Measurements from ENCODE around the gene TMEM138. TPM values are rescaled to one million over a fixed set of nuclear protein-coding genes. Genes with fewer than 3 reads are reported as not detected.
A peak's percentile ranks its signal among the peaks of the same experiment; 100 is the strongest.

Gene TMEM138
- total RNA-seq, 3 donors from 2014 or later, result 35.2 to 38.2 (median 37.8) TPM

- peaks cover 6% of the 10 kb centered on the region for H3K4me1 ChIP-seq (ENCODE audit: low read depth)
- ATAC-seq (no peak), DNase-seq (no peak)
- H3K4me3 ChIP-seq, result no peak overlapping the region
- intact Hi-C loops (cut with DNase I, micrococcal nuclease), result no loop called here
- H3K9me3 ChIP-seq, result no peaks in the 10 kb centered on the region
- no peaks in the 10 kb centered on the region for H3K36me3 ChIP-seq (ENCODE audit: low read depth)
- no peak for TF ChIP-seq CTCF (IDR thresholded peaks at IDR 0.05)
Measured at GRCh38 chr11:61343792-61344745, 18.1 kb upstream of the TMEM138 start.

DNA sequence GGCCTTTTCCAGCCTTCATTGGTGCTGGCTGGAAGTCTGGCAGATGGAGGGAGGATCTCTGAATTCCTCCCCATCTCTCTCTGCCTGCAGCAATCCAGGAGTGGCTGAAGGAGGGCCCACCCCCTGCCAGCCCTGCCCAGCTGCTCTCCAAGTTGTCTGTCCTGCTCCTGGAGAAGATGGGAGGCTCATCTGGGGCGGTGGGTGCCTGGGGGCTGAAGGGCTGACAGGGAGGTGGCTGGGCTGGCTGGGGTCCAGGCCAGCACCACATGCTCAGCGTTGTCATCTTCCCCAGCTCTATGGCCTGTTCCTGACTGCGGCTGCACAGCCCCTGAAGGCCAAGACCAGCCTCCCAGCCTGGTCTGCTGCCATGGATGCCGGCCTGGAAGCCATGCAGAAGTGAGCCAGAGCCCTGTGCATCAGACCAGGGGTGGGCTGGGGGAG lies 17.0 kb upstream of the TMEM138 start:
- ATAC-seq, result no peak
- intact Hi-C loops (cut with DNase I, micrococcal nuclease), result no loop called here
- H3K4me1 ChIP-seq (ENCODE audit: low read depth), result peaks cover 6% of the 10 kb centered on the region
- H3K9me3 ChIP-seq, result no peaks in the 10 kb centered on the region
- H3K36me3 ChIP-seq (ENCODE audit: low read depth), result no peaks in the 10 kb centered on the region
- no peak overlapping the region for H3K4me3 ChIP-seq
- no peak for TF ChIP-seq CTCF (IDR thresholded peaks at IDR 0.05)
- DNase-seq, result no peak

DNA sequence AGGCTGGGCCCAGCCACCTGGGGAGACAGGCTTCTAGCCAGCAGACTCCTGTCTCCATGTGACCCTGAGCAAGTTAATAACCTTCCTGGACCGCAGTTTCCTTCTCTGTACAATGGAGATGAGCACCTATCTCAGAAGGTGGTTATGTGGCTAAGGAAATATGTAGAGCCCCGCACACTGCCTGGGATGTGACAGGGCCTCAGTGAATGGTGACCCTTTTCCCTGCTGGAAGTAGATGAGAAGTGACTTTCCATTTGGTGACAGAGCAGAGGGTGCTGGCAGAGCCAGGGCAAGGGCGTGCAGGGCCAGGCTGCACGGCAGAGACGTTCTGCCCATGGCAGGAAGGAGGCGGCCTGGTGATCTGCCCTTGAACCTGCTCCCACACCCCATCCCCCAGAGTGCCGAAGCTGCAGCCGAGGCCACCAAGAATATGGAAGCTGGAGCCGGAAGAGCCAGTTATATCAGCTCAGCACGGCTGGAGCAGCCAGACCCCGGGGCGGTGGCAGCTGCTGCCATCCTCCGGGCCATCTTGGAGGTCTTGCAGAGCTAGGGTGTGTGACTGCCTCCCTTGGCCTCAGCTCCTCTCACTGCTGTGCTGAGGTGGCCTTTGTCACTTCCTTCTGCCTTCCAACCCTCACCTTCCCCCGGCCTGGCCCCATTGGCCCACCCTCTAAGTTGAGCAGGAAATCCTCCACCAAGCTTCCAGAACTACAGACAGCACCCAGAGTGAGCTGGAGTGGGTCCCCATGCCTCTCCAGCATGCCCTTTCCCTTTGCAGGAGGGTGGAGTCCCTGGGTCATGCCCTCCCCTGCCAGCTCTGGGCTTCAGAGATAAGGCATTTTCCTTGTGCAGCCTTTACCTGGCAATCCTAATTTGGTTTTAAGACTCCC lies 16.0 kb upstream of the TMEM138 start:
- H3K36me3 ChIP-seq (ENCODE audit: low read depth), result no peaks in the 10 kb centered on the region
- no peak overlapping the region for H3K4me3 ChIP-seq
- no peak for TF ChIP-seq CTCF (IDR thresholded peaks at IDR 0.05)
- peak in 1 of 3 donors; percentile 59 for DNase-seq
- peak; percentile 70 for ATAC-seq
- peaks cover 6% of the 10 kb centered on the region for H3K4me1 ChIP-seq (ENCODE audit: low read depth)
- no peaks in the 10 kb centered on the region for H3K9me3 ChIP-seq
- intact Hi-C loops (cut with DNase I, micrococcal nuclease), result no loop called here

DNA sequence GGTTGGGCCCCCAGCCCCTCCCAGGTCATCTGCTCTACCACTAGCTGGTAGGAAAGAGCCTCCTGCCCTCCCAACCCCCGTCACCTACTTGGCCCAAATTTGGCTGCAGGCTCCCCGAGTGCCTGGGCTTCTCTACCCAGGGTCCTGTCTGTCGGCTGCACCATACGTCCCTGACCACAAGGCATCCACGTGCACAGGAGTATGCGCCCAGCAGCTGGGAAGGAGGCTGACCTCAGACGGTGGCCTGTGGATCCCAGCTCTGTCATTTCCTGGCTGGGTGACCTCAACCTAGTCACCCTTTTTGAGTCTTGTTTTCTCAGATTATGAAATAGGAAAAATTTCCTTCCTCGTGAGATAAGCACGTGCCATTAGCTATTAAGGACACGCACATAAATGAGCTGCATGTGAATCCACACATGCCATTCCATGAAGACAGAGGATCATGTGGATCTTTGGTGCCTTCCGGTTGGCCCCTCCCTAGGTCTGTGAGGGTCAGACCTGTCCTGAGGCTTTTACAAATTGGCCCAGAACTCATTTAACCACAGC lies 14.2 kb upstream of the TMEM138 start:
- Histone ChIP-seq H3K36me3 (ENCODE audit: low read depth) (peaks cover 6% of the 10 kb centered on the region), H3K4me3 (no peak overlapping the region), H3K4me1 (ENCODE audit: low read depth) (peaks cover 6% of the 10 kb centered on the region), H3K9me3 (no peaks in the 10 kb centered on the region)
- DNase-seq (no peak), ATAC-seq (no peak)
- no peak for TF ChIP-seq CTCF (IDR thresholded peaks at IDR 0.05)
- intact Hi-C loops (cut with DNase I, micrococcal nuclease), result no loop called here

- intact Hi-C loops (cut with DNase I, micrococcal nuclease), result no loop called here
- Histone ChIP-seq H3K36me3 (ENCODE audit: low read depth) (peaks cover 6% of the 10 kb centered on the region), H3K4me1 (ENCODE audit: low read depth) (peaks cover 6% of the 10 kb centered on the region), H3K9me3 (no peaks in the 10 kb centered on the region), H3K4me3 (no peak overlapping the region)
- DNase-seq (no peak), ATAC-seq (no peak)
- TF ChIP-seq CTCF (IDR thresholded peaks at IDR 0.05), result no peak
Measured at GRCh38 chr11:61349189-61349751, 12.9 kb upstream of the TMEM138 start.
